CD4-positive, CD25-positive, alpha-beta regulatory T cell (primary cell): ENCODE measurements around the gene SRBD1. TPM values are rescaled to one million over a fixed set of nuclear protein-coding genes. Genes with fewer than 3 reads are reported as not detected.

ENCODE experiments used
- polyA plus RNA-seq, 4 donors: library from polyadenylated mRNA; unstranded; fragments of 300-500 nt; fragmentation: Illumina TruSeq; gene quantifications; one replicate each; pipeline ENCODE4 v1.2.3, GENCODE V29; 2021
- total RNA-seq: library from RNA; stranded (reverse); gene quantifications from one replicate; pipeline ENCODE4 v1.2.3, GENCODE V29; 2022

SRBD1 gene
- total and polyA plus RNA-seq, 5 donors from 2014 or later: 7.4 to 18.2 (median 9.4) TPM

Other genes with a start within 250 kb of the SRBD1 start
- 16.5 TPM for gene PRKCE, start 40.4 kb upstream of the SRBD1 start, total RNA-seq
- gene PRKCE, start 40.4 kb upstream of the SRBD1 start, polyA plus RNA-seq: 1 to 10 TPM in 3 of 4 donors, under 1 TPM in 1; 0.78 to 1.9 (median 1.2) TPM